Body of pancreas (tissue), 4 donors: Measurements from ENCODE around the gene THSD4.

Experiments used
- CTCF ChIP-seq, 7 experiments: fragments of 450-650 bp in 4 of 7; fragments of 200-600 bp in 3 of 7; sonication (generic) in 3 of 7; IDR thresholded peaks; one replicate each; pipeline ENCODE4 v1.5.1; 2016 to 2019; ENCODE audit warnings: antibody characterized with exemption in 7 of 7
- POLR2A ChIP-seq, 3 donors: fragments of 450-650 bp; IDR thresholded peaks; one replicate each; pipeline ENCODE4 v1.6.1; 2016; ENCODE audit warnings: antibody characterized with exemption in 3 of 3, mild to moderate bottlenecking in 2 of 3

GRCh38 chr15:71679223-71679792 lies 564.0 kb downstream of the THSD4 start:
- no peak for TF ChIP-seq CTCF (IDR thresholded peaks at IDR 0.05)
- TF ChIP-seq POLR2A (IDR thresholded peaks at IDR 0.05), result no peak
